GM19452 (cell line): ENCODE measurements around the gene SNORC.
"Not testable (repeated sequence)": the region's sequence is repeated elsewhere in the genome, so short reads cannot be mapped to it uniquely, and the experiment has no call there.

Source experiments
- ATAC-seq: cut with Tn5 transposase; IDR thresholded peaks from one replicate; pipeline ENCODE4 v1.9.1; 2021; ENCODE audit not compliant: unreplicated experiment

The SNORC gene

DNA sequence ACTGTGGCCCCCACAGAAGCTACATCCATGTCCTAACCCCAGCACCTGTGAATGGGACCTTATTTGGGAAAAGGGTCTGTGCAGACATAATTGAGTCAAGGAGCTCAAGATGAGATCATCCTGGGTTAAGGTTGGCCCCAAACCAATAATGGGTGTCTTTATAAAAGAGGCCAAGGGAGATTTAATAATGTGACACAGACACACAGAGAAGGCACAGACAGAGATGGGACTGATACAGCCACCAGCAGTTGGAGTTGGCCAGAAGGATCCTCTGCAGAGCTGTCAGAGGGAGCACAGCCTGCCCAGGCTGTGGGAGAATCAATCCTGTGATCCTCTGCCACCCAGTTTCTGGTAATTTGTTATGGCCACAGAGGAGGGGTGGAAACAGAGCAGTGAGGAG lies 26.0 kb downstream of the SNORC start:
- no peak for ATAC-seq

- no peak for ATAC-seq
These were observed 26.9 kb downstream of the SNORC start for GRCh38 chr2:232896720-232897597.

- no peak for ATAC-seq
These were observed 27.7 kb downstream of the SNORC start for GRCh38 chr2:232897598-232898408.

- no peak for ATAC-seq
These were observed 28.8 kb downstream of the SNORC start for GRCh38 chr2:232898592-232899543.

DNA sequence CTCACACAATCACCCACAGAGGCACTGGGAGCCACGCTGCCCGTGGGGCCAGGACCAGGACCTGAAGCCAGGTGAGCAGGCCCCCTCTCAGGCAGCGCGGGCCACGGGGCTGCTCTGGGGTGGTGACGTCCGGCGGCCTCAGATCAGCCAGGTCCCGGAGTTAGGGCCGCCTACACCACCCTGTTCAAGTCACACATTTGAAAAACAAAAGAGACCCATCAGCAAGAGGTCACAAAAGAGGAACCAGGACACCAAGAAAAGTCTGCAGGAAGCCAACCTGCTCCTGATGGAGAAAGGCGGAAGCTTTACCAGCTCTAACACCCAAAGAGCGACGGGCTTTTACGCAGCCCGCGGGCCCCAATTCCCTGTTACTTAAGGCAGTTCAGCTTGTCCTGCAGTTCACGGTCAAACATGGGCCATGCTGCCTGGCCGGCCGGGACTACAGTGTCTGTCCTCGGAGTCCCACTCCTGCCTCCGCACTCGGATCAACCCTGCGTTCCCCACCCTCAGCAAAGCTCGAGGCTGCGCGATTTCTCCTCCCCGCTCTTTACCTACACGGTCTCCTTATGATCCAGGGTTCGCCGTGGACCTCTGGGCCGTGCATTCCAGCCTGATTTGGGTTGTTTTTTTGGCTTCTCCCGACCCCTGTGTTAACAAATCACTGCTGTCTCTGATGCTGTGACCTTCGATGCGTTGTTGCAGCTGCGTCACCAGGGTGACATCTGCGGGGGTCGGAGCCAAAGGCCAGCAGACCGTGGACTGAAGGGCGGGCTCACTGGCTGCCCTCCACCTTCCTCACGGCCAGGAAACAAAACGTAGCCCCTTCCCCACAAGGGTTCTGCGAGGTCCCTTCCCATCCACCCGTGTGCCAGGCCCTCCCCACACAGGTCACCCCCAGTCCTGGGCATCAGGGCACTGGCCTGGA lies 31.0 kb downstream of the SNORC start:
- no peak for ATAC-seq

GRCh38 chr2:232901736-232902578 lies 31.9 kb downstream of the SNORC start:
- ATAC-seq = no peak

GRCh38 chr2:232903989-232904388 lies 33.9 kb downstream of the SNORC start:
- no peak for ATAC-seq

DNA sequence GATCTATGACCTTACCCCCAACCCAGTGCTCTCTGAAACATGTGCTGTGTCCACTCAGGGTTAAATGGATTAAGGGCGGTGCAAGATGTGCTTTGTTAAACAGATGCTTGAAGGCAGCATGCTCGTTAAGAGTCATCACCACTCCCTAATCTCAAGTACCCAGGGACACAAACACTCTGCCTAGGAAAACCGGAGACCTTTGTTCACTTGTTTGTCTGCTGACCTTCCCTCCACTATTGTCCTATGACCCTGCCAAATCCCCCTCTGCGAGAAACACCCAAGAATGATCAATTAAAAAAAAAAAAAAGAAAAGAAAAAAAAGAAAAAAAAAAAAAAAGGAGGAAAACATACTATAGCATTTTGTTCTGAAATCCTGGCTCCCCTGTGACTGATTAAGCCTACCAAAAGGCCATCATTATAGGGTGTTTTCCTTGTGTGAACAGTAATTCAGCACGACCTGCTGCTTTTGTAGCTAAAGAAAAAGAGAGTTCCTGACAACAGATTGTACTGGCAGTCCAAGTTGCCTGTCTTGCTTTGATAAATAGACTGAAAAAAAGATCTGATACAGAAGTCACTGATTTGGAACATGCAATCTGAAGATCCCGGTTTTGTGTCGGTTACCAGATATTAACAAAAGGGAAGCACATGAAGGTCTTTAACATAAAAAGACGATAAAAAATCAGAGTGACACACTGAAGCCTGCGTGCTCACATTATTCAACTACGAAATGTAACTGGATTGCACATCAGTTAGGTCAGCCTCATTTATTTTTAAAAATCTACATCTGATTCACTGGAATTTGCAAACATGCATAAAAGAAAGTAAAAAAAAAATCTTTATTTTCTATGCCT lies 37.0 kb downstream of the SNORC start:
- not testable (repeated sequence) for ATAC-seq

DNA sequence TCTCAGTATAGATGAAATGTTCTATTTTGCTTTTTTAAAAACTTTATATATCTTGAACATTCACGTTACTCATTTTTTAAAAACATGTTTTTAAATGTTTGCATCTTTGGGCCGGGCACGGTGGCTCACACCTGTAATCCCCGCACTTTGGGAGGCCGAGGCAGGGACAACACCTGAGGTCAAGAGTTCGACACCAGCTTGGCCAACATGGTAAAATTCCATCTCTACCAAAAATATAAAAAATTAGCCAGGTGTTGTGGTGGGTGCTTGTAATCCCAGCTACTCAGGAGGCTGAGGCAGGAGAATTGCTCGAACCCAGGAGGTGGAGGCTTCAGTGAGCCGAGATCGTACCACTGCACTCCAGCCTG lies 37.6 kb downstream of the SNORC start:
- ATAC-seq = not testable (repeated sequence)

GRCh38 chr2:232908695-232909094 lies 38.6 kb downstream of the SNORC start:
- ATAC-seq = no peak

DNA sequence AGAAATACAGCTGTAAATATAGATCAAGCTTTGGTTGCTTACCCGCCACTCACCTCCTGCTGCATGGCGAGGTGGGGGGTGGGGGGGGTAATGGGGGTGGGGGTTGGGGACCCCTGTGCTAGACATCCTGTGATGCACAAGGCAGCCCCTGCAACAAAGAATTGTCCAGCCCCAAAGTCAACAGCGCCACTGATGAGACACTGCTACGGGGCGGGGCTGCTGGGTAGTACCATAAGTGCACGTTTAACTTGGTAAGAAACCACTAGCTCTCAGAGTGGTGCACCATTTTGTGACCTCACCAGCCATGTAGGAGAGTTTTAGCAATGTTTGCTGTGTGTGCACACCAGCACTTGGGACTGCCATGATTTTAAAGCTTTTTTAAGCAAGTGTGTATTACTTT lies 40.3 kb downstream of the SNORC start:
- no peak for ATAC-seq

DNA sequence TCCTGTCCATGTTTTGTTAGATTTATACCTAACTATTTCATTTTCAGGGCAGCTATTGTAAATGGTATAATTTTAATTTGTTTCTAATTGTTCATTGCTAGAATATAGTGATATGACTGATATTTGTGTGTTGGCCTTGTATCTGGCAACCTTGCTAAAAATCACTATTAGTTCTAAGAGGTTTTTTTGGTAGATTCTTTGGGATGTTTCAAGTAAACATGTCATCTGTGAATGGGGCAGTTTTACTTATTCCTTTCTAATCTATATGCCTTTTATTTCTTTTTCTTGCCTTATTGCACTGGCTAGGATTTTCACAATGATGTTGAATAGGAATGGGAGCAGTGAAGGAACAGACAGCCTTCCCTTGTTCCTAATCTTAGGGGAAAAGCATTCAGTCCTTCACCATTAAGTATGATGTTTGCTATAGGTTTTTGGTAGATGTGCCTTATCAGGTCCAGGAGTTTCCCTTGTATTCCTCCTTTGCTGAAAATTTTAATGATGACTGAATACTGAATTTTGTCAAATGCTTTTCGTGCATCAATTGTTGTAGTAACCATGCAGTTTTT lies 41.7 kb downstream of the SNORC start:
- no peak for ATAC-seq

GRCh38 chr2:232913903-232914302 lies 43.8 kb downstream of the SNORC start:
- no peak for ATAC-seq

GRCh38 chr2:232919141-232919540 lies 49.1 kb downstream of the SNORC start:
- no peak for ATAC-seq

DNA sequence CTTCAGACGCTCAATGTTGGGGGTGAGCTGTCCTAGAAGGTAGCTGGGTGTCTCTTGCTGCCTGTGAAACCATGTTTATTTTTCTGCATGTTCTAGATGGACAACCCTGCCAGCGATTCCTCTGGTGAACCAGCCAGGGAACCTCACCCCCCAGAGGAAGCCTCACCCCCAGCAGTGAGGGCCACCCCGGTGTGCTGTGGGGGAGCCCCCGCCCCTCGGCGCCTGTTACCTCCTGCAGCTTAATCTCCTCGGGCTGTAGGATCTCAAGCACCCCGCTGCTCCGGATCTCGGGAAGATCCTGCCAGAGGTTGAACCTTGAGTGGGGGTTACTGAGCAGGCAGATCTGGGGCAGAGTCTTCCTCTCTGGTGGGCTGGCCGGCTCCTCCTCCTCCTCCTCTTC lies 50.0 kb downstream of the SNORC start:
- no peak for ATAC-seq

GRCh38 chr2:232920760-232921159 lies 50.7 kb downstream of the SNORC start:
- ATAC-seq = no peak

- ATAC-seq = no peak
These were observed 54.4 kb downstream of the SNORC start for GRCh38 chr2:232924433-232924832.
